Activated CD8-positive, alpha-beta T cell treated with anti-CD3 and anti-CD28 coated beads for 36 hours (primary cell): ENCODE results near the gene OSM. TPM values are rescaled to one million over a fixed set of nuclear protein-coding genes. Genes with fewer than 3 reads are reported as not detected.

Experiments
- ATAC-seq: fragments of 200-7000 bp; cut with Tn5 transposase; one replicate; pipeline ENCODE4 v1.10.0; 2021; ENCODE audit warnings: mild to moderate bottlenecking, moderate library complexity
- CTCF ChIA-PET: fragments of 350-600 bp; sonication (Branson Sonifier 250); formaldehyde crosslinking; loops from one replicate; lab custom pipeline; 2021; ENCODE audit warnings: antibody characterized with exemption; lab: Charles Lee
- POLR2A ChIA-PET: fragments of 350-600 bp; sonication (Branson Sonifier 250); formaldehyde crosslinking; loops from one replicate; lab custom pipeline; 2021; ENCODE audit warnings: antibody characterized with exemption; lab: Charles Lee
- DNase-seq: peaks from one replicate; pipeline ENCODE4 v3.0.0-alpha.2; 2020
- H3K27ac Mint-ChIP-seq: one replicate; pipeline ENCODE4 v1.8.0; 2021; ENCODE audit warnings: mild to moderate bottlenecking, mixed read lengths
- H3K27me3 Mint-ChIP-seq: one replicate; pipeline ENCODE4 v1.8.0; 2021; ENCODE audit warnings: mixed read lengths
- H3K36me3 Mint-ChIP-seq: one replicate; pipeline ENCODE4 v1.8.0; 2021; ENCODE audit warnings: low read depth, mixed read lengths
- H3K4me1 Mint-ChIP-seq: one replicate; pipeline ENCODE4 v1.8.0; 2021; ENCODE audit warnings: low read depth, mixed read lengths
- H3K4me3 Mint-ChIP-seq: one replicate; pipeline ENCODE4 v1.8.0; 2021; ENCODE audit warnings: mild to moderate bottlenecking, moderate library complexity, mixed read lengths
- H3K9me3 Mint-ChIP-seq: one replicate; pipeline ENCODE4 v1.8.0; 2021; ENCODE audit warnings: mixed read lengths
- CTCF ChIP-seq: fragments of 200-600 bp; IDR thresholded peaks from one replicate; pipeline ENCODE4 v1.8.0; 2022; ENCODE audit warnings: antibody characterized with exemption, mild to moderate bottlenecking
- intact Hi-C: fragments of 100-400 bp; cut with micrococcal nuclease; formaldehyde crosslinking; loops from one replicate; pipeline ENCODE4 v1.10.0; 2022
- total RNA-seq, 2 experiments: library from RNA; stranded (reverse); gene quantifications; one replicate each; pipeline ENCODE4 v1.2.3, GENCODE V29; 2021

Gene OSM
- total RNA-seq, 2 experiments from 2014 or later = 44.3 to 45.7 TPM

GRCh38 chr22:30250039-30250565 is 16.5 kb downstream of the OSM start:
- H3K9me3 Mint-ChIP-seq = no peaks in the 10 kb centered on the region
- ATAC-seq (no peak), DNase-seq (no peak)
- ChIA-PET CTCF (interaction anchor here (1.3 to 2.5 kb wide), 8 partner anchors 13 to 147 kb away, joined by 3 to 11 read pairs (median 4); partner anchors contain the start of gene RNF215), POLR2A (interaction anchor here (0.6 to 1.7 kb wide), 4 partner anchors 23 to 142 kb away, joined by 3 to 4 read pairs (median 4); no protein-coding TSS in a partner anchor)
- peaks cover 64% of the 10 kb centered on the region for H3K4me1 Mint-ChIP-seq
- H3K36me3 Mint-ChIP-seq = peaks cover 15% of the 10 kb centered on the region
- H3K4me3 Mint-ChIP-seq = no peak overlapping the region
- intact Hi-C loops = no loop called here
- TF ChIP-seq CTCF = no peak
- H3K27ac Mint-ChIP-seq = peak overlapping the region; percentile 75
- peaks cover 1% of the 10 kb centered on the region for H3K27me3 Mint-ChIP-seq

- POLR2A ChIA-PET = interaction anchor here (0.6 to 1.7 kb wide), 4 partner anchors 22 to 141 kb away, joined by 3 to 4 read pairs (median 4); no protein-coding TSS in a partner anchor
- intact Hi-C loops = loop anchor here (5.0 kb wide), 1 partner anchor 72 kb away; no protein-coding TSS in a partner anchor
Observed at GRCh38 chr22:30249049-30250038, 17.3 kb downstream of the OSM start.

GRCh38 chr22:30248484-30248883 is 18.2 kb downstream of the OSM start:
- ChIA-PET POLR2A (no interaction called here), CTCF (interaction anchor here (1.6 kb wide), 1 partner anchor 140 kb away, joined by 5 read pairs; no protein-coding TSS in a partner anchor)
- Mint-ChIP-seq H3K36me3 (peaks cover 31% of the 10 kb centered on the region), H3K9me3 (no peaks in the 10 kb centered on the region), H3K4me3 (peak overlapping the region; percentile 24), H3K4me1 (peaks cover 77% of the 10 kb centered on the region), H3K27me3 (peaks cover 1% of the 10 kb centered on the region), H3K27ac (peak overlapping the region; percentile 52)
- intact Hi-C loops = loop anchor here (5.0 kb wide), 1 partner anchor 71 kb away; no protein-coding TSS in a partner anchor
- DNase-seq = no peak
- TF ChIP-seq CTCF = no peak
- no peak for ATAC-seq

More at GRCh38 chr22:30249049-30250038, 17.3 kb downstream of the OSM start:
- CTCF ChIA-PET = interaction anchor here (1.3 to 2.5 kb wide), 6 partner anchors 14 to 146 kb away, joined by 3 to 10 read pairs (median 4); partner anchors contain the start of gene RNF215
- ATAC-seq (no peak), DNase-seq (no peak)
- TF ChIP-seq CTCF = no peak
- no peak overlapping the region for H3K4me3 Mint-ChIP-seq
- peaks cover 1% of the 10 kb centered on the region for H3K27me3 Mint-ChIP-seq
- peak overlapping the region; percentile 75 for H3K27ac Mint-ChIP-seq
- peaks cover 22% of the 10 kb centered on the region for H3K36me3 Mint-ChIP-seq
- H3K4me1 Mint-ChIP-seq = peaks cover 71% of the 10 kb centered on the region
- H3K9me3 Mint-ChIP-seq = no peaks in the 10 kb centered on the region

- ATAC-seq = no peak
- peaks cover 36% of the 10 kb centered on the region for H3K36me3 Mint-ChIP-seq
- intact Hi-C loops = loop anchor here (5.0 kb wide), 1 partner anchor 71 kb away; no protein-coding TSS in a partner anchor
- H3K27ac Mint-ChIP-seq = peak overlapping the region; percentile 93
- DNase-seq = no peak
- ChIA-PET CTCF (interaction anchor here (1.6 kb wide), 1 partner anchor 140 kb away, joined by 5 read pairs; no protein-coding TSS in a partner anchor), POLR2A (no interaction called here)
- peak overlapping the region; percentile 97 for H3K4me3 Mint-ChIP-seq
- peaks cover 76% of the 10 kb centered on the region for H3K4me1 Mint-ChIP-seq
- H3K9me3 Mint-ChIP-seq = no peaks in the 10 kb centered on the region
- no peak for TF ChIP-seq CTCF
- peaks cover 1% of the 10 kb centered on the region for H3K27me3 Mint-ChIP-seq
Observed at GRCh38 chr22:30247974-30248373, 18.7 kb downstream of the OSM start.
